Stimulated activated CD4-positive, alpha-beta T cell treated with anti-CD3 and anti-CD28 coated beads, Interleukin-2, amount 100 ng/mL, for 4 hours (primary cell): ENCODE results near the gene PRKAR2A.
A peak's percentile ranks its signal among the peaks of the same experiment; 100 is the strongest.
"Not testable (repeated sequence)": the region's sequence is repeated elsewhere in the genome, so short reads cannot be mapped to it uniquely, and the experiment has no call there.

ENCODE experiments used
- DNase-seq: peaks from one replicate; pipeline ENCODE4 v3.0.0-alpha.2; 2020; ENCODE audit warnings: low read depth

Gene PRKAR2A

GRCh38 chr3:48725185-48725855 is 122.4 kb downstream of the PRKAR2A start:
- not testable (repeated sequence) for DNase-seq

GRCh38 chr3:48723725-48724124 is 123.9 kb downstream of the PRKAR2A start:
- DNase-seq = no peak

- DNase-seq = not testable (repeated sequence)
These were observed 124.4 kb downstream of the PRKAR2A start for GRCh38 chr3:48723293-48723692.

DNA sequence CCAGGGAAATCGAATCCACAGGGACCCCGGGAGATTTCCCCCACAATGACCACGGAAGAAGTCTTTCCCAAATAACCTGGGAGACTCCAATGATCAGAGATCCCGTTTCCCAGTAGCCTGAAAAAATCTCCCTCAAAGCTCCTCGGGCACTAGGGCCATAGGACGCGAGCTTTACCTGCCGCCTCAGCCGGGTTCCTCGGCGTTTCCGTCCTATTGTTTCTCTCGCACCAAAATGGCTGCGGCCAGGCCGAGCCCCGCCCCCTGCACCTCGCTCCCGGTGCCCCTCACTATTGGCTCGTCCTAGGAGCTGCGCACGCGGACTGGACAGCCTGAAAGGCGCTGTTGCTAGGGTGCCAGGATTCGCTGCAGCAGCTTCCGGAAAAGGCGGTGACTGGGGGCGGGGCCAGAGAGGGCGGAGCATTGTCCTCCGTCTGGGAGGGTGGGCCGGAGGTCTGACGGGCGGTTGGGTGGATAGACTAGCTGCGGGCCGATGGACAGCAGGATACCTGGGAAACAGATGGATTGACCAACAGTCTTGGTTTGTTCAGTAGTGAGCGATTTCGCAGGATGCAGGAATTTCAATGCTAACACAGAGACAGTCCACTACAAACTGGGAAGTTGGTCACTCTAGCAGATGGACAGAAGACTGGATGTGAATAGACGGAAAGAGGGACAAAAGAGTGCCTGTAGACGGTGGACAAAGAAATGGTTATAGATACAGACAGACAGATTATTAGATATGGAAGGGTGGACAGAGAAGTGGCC is 130.5 kb downstream of the PRKAR2A start, which contains the start of gene IP6K2:
TSS of gene IP6K2 (minus strand) at position 240 of the 765 bp plus-strand sequence. CDS start 21,930 bp downstream, outside the sequence.
- peak; percentile 97 for DNase-seq

DNA sequence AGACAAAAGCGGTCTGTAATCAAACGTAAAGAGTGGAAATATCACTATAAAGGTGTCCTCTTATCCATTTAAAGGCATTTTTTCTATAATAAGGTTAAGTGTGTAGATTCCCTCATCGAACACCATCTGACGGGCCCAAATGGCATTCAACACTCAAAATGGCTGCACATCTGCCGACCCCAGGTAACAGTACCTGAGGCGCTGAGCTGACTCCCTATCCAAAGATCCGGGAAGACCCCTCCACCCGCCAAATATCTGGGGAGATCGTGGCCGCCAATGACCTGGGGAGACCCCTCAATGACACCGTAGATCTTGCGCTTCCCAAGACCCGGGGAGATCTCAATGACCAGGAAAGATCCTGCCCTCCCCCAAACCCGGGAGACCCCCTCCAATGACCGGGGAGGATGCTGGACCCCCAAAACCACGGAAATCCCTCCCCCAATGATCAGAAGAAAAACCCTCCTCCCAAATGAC is 131.1 kb downstream of the PRKAR2A start:
- DNase-seq = no peak

- DNase-seq = no peak
These were observed 132.4 kb downstream of the PRKAR2A start for GRCh38 chr3:48715174-48715800.

GRCh38 chr3:48711727-48712126 is 135.9 kb downstream of the PRKAR2A start:
- DNase-seq = no peak

DNA sequence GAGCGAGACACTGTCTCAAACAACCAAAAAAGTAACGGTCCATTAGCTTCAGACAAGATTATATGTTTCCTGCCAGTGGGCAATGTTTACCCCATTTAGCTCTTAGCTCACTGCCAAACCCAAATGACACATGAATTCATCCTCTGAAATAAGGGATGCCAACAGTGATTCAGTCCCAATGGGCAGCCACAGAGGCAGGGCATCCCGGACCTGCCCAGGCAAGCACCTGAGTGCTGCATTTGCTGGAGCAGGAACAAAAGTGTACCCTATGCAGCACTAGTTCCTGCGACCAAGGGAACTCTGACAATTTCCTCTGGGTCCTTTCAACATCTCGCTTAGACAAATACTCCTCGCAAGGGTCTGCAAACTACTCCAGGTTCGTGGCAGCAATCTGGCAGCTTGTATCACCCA is 138.6 kb downstream of the PRKAR2A start:
- no peak for DNase-seq

DNA sequence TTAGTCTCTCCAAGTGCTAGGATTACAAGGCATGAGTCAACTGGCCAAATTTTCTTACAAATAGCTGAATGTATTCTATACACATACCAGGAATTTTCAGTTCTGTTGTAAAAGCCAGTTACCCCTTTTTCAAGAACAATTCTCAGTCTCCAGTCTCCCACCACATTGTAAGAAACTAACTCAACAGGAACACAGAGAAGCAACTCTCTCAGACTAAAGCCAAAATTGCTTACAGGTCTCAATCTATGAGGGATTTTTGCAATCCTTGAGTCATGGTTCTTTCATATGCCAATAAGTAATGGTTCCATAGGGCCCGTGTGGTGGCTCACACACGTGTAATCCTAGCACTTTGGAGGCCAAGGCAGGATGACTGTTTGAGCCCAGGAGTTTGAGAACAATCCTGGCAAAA is 139.2 kb downstream of the PRKAR2A start:
- DNase-seq = no peak

GRCh38 chr3:48707157-48707556 is 140.5 kb downstream of the PRKAR2A start:
- DNase-seq = no peak

DNA sequence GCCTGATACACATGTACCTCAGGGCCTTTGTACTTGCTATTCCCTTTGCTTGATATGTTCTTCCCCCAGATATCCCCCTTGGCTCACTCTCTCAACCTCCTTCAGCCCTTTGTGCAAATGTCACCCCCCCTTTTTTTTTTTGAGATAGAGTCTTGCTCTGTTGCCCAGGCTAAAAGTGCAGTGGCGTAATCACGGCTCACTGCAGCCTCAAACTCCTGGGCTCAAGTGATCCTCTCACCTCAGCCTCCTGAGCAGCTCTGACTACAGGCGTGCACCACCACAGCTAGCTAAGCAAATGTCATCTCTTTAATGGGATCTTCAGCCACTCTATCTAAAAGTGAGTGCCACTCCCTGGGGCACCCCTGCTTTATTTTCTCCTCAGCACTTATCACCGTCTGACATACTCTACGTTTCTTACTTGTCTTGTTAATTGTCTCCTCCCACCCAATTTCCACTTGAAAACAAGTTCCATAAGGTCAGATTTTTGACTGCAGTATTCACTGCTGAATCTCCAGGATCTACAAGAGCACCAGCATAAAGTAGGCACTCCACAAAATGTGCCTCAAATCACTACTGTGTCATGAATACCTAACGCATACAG is 145.3 kb downstream of the PRKAR2A start:
- no peak for DNase-seq

GRCh38 chr3:48700731-48701405 is 146.8 kb downstream of the PRKAR2A start:
- no peak for DNase-seq

DNA sequence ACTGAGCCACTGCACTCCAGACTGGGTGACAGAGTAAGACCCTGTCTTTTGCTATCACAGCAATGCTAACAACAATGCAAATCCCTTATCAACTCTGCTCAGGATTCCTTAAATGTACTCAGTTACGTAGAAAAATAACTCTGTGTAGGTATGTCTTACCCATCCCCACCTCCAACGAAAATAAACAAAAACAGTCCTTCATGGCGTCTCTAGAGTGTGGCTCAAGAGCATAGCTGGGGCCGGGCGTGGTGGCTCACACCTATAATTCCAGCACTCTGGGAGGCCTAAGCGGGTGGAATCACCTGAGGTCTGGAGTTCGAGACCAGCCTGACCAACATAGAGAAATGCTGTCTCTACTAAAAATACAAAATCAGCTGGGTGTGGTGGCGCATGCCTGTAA is 148.8 kb downstream of the PRKAR2A start:
- no peak for DNase-seq

GRCh38 chr3:48697952-48698351 is 149.7 kb downstream of the PRKAR2A start:
- DNase-seq = no peak

- no peak for DNase-seq
These were observed 151.1 kb downstream of the PRKAR2A start for GRCh38 chr3:48696601-48697000.
